Liver (tissue), 9 donors: Measurements from ENCODE around the gene EMP3. TPM values are rescaled to one million over a fixed set of nuclear protein-coding genes. Genes with fewer than 3 reads are reported as not detected.

Experiments
- DNase-seq: peaks from one replicate; pipeline ENCODE4 v3.0.0-alpha.2; 2017; ENCODE audit warnings: low spot score
- H3K27ac ChIP-seq, 2 donors: one replicate each; pipeline ENCODE4 v1.7.0; 2013; ENCODE audit warnings: inconsistent platforms in 2 of 2, low read length in 2 of 2, control low read depth in 1 of 2, low read depth in 1 of 2, mild to moderate bottlenecking in 1 of 2
- H3K27me3 ChIP-seq, 4 donors: one replicate each; pipeline versions ENCODE4 v1.6.1 to v1.7.0; 2013; ENCODE audit warnings: low read length in 3 of 4, inconsistent platforms in 1 of 4, mild to moderate bottlenecking in 1 of 4, moderate library complexity in 1 of 4; ENCODE audit not compliant: control insufficient read depth in 4 of 4, insufficient read depth in 4 of 4
- H3K36me3 ChIP-seq, 4 donors: one replicate each; pipeline versions ENCODE4 v1.6.1 to v1.7.0; 2013; ENCODE audit warnings: low read length in 3 of 4, mild to moderate bottlenecking in 3 of 4, low read depth in 1 of 4, moderate library complexity in 1 of 4; ENCODE audit not compliant: control insufficient read depth in 4 of 4, insufficient read depth in 3 of 4
- H3K4me1 ChIP-seq, 4 donors: one replicate each; pipeline versions ENCODE4 v1.6.1 to v1.7.0; 2013; ENCODE audit warnings: low read length in 3 of 4, mild to moderate bottlenecking in 3 of 4, moderate library complexity in 1 of 4; ENCODE audit not compliant: control insufficient read depth in 4 of 4, insufficient read depth in 4 of 4
- H3K4me3 ChIP-seq, 3 donors: one replicate each; pipeline versions ENCODE4 v1.6.1 to v1.7.0; 2013; ENCODE audit warnings: low read length in 3 of 3, control low read depth in 1 of 3, low read depth in 1 of 3, mild to moderate bottlenecking in 1 of 3
- H3K9ac ChIP-seq, 2 donors: one replicate each; pipeline ENCODE4 v1.7.0; 2013; ENCODE audit warnings: low read length in 2 of 2, mild to moderate bottlenecking in 2 of 2, moderate library complexity in 2 of 2, control low read depth in 1 of 2, low read depth in 1 of 2
- H3K9me3 ChIP-seq, 4 donors: one replicate each; pipeline versions ENCODE4 v1.6.1 to v1.7.0; 2013; ENCODE audit warnings: low read length in 3 of 4; ENCODE audit not compliant: control insufficient read depth in 4 of 4
- CTCF ChIP-seq: fragments of 150-350 bp; IDR thresholded peaks from 2 replicates; pipeline ENCODE4 v1.5.1; 2017; ENCODE audit warnings: improper control_type of control experiment, low read depth, low read length; ENCODE audit not compliant: missing input control
- FOXA1 ChIP-seq: IDR thresholded peaks from 2 replicates; pipeline ENCODE4 v1.6.1; 2016; ENCODE audit warnings: antibody characterized with exemption
- GABPA ChIP-seq, 2 donors: IDR thresholded peaks in 1 of 2; conservative IDR thresholded peaks in 1 of 2; 2 replicates each; pipeline ENCODE4 v1.6.1; 2016; ENCODE audit warnings: antibody characterized with exemption in 2 of 2, mild to moderate bottlenecking in 1 of 2, moderate library complexity in 1 of 2
- JUND ChIP-seq, 2 donors: IDR thresholded peaks; 2 replicates each; pipeline ENCODE4 v1.6.1; 2016; ENCODE audit warnings: antibody characterized with exemption in 2 of 2
- NR2F2 ChIP-seq: IDR thresholded peaks from 2 replicates; pipeline ENCODE4 v1.6.1; 2016; ENCODE audit warnings: antibody characterized with exemption
- RAD21 ChIP-seq, 2 donors: IDR thresholded peaks; 2 replicates each; pipeline ENCODE4 v1.6.1; 2016; ENCODE audit warnings: antibody characterized with exemption in 2 of 2, mild to moderate bottlenecking in 2 of 2
- REST ChIP-seq: IDR thresholded peaks from 2 replicates; pipeline ENCODE4 v1.6.1; 2016; ENCODE audit warnings: antibody characterized with exemption, mild to moderate bottlenecking
- RXRA ChIP-seq, 2 donors: IDR thresholded peaks; 2 replicates each; pipeline ENCODE4 v1.6.1; 2017 to 2018; ENCODE audit warnings: antibody characterized with exemption in 2 of 2, mild to moderate bottlenecking in 1 of 2
- SP1 ChIP-seq: IDR thresholded peaks from 2 replicates; pipeline ENCODE4 v1.6.1; 2018; ENCODE audit warnings: antibody characterized with exemption, mild to moderate bottlenecking
- TAF1 ChIP-seq: conservative IDR thresholded peaks from 2 replicates; pipeline ENCODE4 v1.6.1; 2016; ENCODE audit warnings: antibody characterized with exemption, mild to moderate bottlenecking
- ZBTB33 ChIP-seq: IDR thresholded peaks from 2 replicates; pipeline ENCODE4 v1.6.1; 2016; ENCODE audit warnings: antibody characterized with exemption
- WGBS: extraction: QIAGEN DNeasy Blood & Tissue Kit; methylation state at CpG from one replicate; pipeline ENCODE4 v1.1.7; 2013; 5-methylcytosine and 5-hydroxymethylcytosine counted together
- polyA plus RNA-seq, 2 donors: library from polyadenylated mRNA; stranded (reverse) in 1 of 2; unstranded in 1 of 2; fragments of 200-250 nt in 1 of 2; fragments of >200 nt in 1 of 2; fragmentation: Nextera tagmentation in 1 of 2; extraction: Ambion mirVana in 1 of 2; gene quantifications; one replicate each; pipeline versions ENCODE4 v1.2.1 to v1.2.3, GENCODE V29; 2013 to 2015
- total RNA-seq, 2 donors: library from RNA; depleted of rRNA; stranded (reverse); fragments of >200 nt; gene quantifications; one replicate each; pipeline ENCODE4 v1.2.3, GENCODE V29; 2014
- donor health status: healthy.
- donor health status: healthy.
- donor health status: healthy.
- donor health status: healthy.
- donor health status: healthy.

EMP3 gene
- total and polyA plus RNA-seq, 4 donors: 4.5 to 16.6 (median 11.7) TPM

- TF ChIP-seq RXRA (IDR thresholded peaks at IDR 0.05) (peak in 1 of 2 donors; percentile 18), SP1 (peak; percentile 29), TAF1 (no peak), FOXA1 (peak; percentile 35), NR2F2 (no peak), RAD21 (IDR thresholded peaks at IDR 0.05) (no peak), JUND (IDR thresholded peaks at IDR 0.05) (no peak), GABPA (IDR thresholded peaks at IDR 0.05 in 1 of 2, conservative IDR thresholded peaks at IDR 0.05 in 1 of 2) (peak in 1 of 2 donors; percentile 52)
Observed at GRCh38 chr19:48330012-48330681, 4.8 kb downstream of the EMP3 start (continued).

- Histone ChIP-seq H3K4me3 (no peak overlapping the region), H3K27me3 (no peaks in the 10 kb centered on the region), H3K9ac (peak overlapping the region in 1 of 2 donors; percentile 58), H3K9me3 (no peaks in the 10 kb centered on the region), H3K4me1 (peaks cover 2 to 28% (median 14%) of the 10 kb centered on the region in 4 donors), H3K36me3 (peaks cover 0 to 1% (median 0%) of the 10 kb centered on the region in 4 donors), H3K27ac (peak overlapping the region; percentile 56 to 84)
- TF ChIP-seq ZBTB33 (no peak), REST (no peak), GABPA (IDR thresholded peaks at IDR 0.05 in 1 of 2, conservative IDR thresholded peaks at IDR 0.05 in 1 of 2) (no peak), TAF1 (no peak), JUND (IDR thresholded peaks at IDR 0.05) (no peak), RAD21 (IDR thresholded peaks at IDR 0.05) (no peak), CTCF (no peak)
- DNase-seq: no peak
- 53% methylated on average over 6 of the region's 6 CpGs for WGBS
Observed at GRCh38 chr19:48332351-48332661, 7.0 kb downstream of the EMP3 start.
